Gastrocnemius medialis (tissue), 4 donors: ENCODE measurements around the gene KRT7. TPM values are rescaled to one million over a fixed set of nuclear protein-coding genes. Genes with fewer than 3 reads are reported as not detected.

Experiments
- ATAC-seq, 2 donors: fragments of 150-250 bp; one replicate each; pipeline ENCODE4 v1.9.1; 2016
- DNase-seq, 2 donors: peaks; one replicate each; pipeline ENCODE4 v3.0.0-alpha.2; 2019
- H3K27ac ChIP-seq, 4 donors: fragments of 200-600 bp; sonication (generic); 1 replicate in 1 of 4; 2 replicates in 3 of 4; pipeline ENCODE4 v1.5.1; 2016 to 2018; ENCODE audit warnings: mild to moderate bottlenecking in 2 of 4, moderate library complexity in 1 of 4
- H3K27me3 ChIP-seq, 3 donors: fragments of 200-600 bp; sonication (generic) in 2 of 3; 1 replicate in 1 of 3; 2 replicates in 2 of 3; pipeline versions ENCODE4 v1.5.1 to v1.6.0; 2016 to 2019; ENCODE audit warnings: mild to moderate bottlenecking in 1 of 3, moderate library complexity in 1 of 3
- H3K36me3 ChIP-seq, 2 donors: fragments of 200-600 bp; sonication (generic) in 1 of 2; one replicate each; pipeline ENCODE4 v1.5.1; 2017 to 2018
- H3K4me1 ChIP-seq, 2 donors: fragments of 200-600 bp; sonication (generic) in 1 of 2; one replicate each; pipeline ENCODE4 v1.5.1; 2016 to 2017; ENCODE audit warnings: mild to moderate bottlenecking in 2 of 2
- H3K4me3 ChIP-seq, 4 donors: fragments of 200-600 bp; sonication (generic) in 3 of 4; 1 replicate in 1 of 4; 2 replicates in 3 of 4; pipeline ENCODE4 v1.5.1; 2016 to 2019; ENCODE audit warnings: mild to moderate bottlenecking in 2 of 4
- H3K9me3 ChIP-seq, 3 donors: fragments of 200-600 bp; sonication (generic) in 2 of 3; 1 replicate in 1 of 3; 2 replicates in 2 of 3; pipeline ENCODE4 v1.5.1; 2016 to 2019
- CTCF ChIP-seq, 5 experiments: fragments of 450-650 bp in 3 of 5; fragments of 200-600 bp in 2 of 5; sonication (generic) in 2 of 5; IDR thresholded peaks in 4 of 5; conservative IDR thresholded peaks in 1 of 5; 1 replicate in 4 of 5; 2 replicates in 1 of 5; pipeline ENCODE4 v1.5.1; 2016 to 2019; ENCODE audit warnings: antibody characterized with exemption in 5 of 5, mild to moderate bottlenecking in 3 of 5, moderate library complexity in 3 of 5
- POLR2A ChIP-seq, 2 donors: fragments of 450-650 bp; IDR thresholded peaks; one replicate each; pipeline ENCODE4 v1.6.1; 2017; ENCODE audit warnings: antibody characterized with exemption in 2 of 2, mild to moderate bottlenecking in 2 of 2, moderate library complexity in 2 of 2
- in situ Hi-C, 4 donors: fragments of 200-750 bp; cut with MboI; loops; one replicate each; pipeline versions ENCODE4 v1.15.0 to v1.8.0; 2017; ENCODE audit warnings: low sequenced_read_pairs in 4 of 4
- intact Hi-C: fragments of 100-400 bp; cut with DNase I; formaldehyde crosslinking; loops from one replicate; pipeline ENCODE4 v1.15.1; 2023; ENCODE audit warnings: low total_unique reads
- total RNA-seq, 4 donors: library from RNA; depleted of rRNA; stranded (reverse); fragments of >200 nt; gene quantifications; one replicate each; pipeline versions ENCODE4 v1.1.0 to v1.2.3, GENCODE V29; 2016

KRT7 gene
- total RNA-seq, 4 donors from 2014 or later = 0.39 to 4.4 (median 1.2) TPM

GRCh38 chr12:52274521-52275120 lies 41.6 kb downstream of the KRT7 start, which contains the start of gene KRT86:
KRT86 (plus strand) TSS chr12:52274645; CDS start chr12:52301917, 27,272 bp downstream.
- no peak within 1 kb of the TSS for H3K4me3 ChIP-seq
- DNase-seq (no peak), ATAC-seq (no peak)
- H3K36me3 ChIP-seq = no peaks in the 10 kb centered on the region
- no peaks in the 10 kb centered on the region for H3K27me3 ChIP-seq
- no peak within 1 kb of the TSS for H3K27ac ChIP-seq
- H3K9me3 ChIP-seq = no peaks in the 10 kb centered on the region
- intact Hi-C loops (no loop called here), in situ Hi-C loops (loop anchor here in 1 of 4 donors (5.0 kb wide), 1 partner anchor 117 kb away; no protein-coding TSS in a partner anchor)
- H3K4me1 ChIP-seq = peaks cover 9 to 10% of the 10 kb centered on the region in 2 donors
- TF ChIP-seq CTCF (IDR thresholded peaks at IDR 0.05 in 4 of 5, conservative IDR thresholded peaks at IDR 0.05 in 1 of 5) = no peak

GRCh38 chr12:52275686-52276085 lies 42.6 kb downstream of the KRT7 start:
- H3K27me3 ChIP-seq = no peaks in the 10 kb centered on the region
- intact Hi-C loops (no loop called here), in situ Hi-C loops (loop anchor here in 1 of 4 donors (5.0 kb wide), 1 partner anchor 118 kb away; no protein-coding TSS in a partner anchor)
- no peaks in the 10 kb centered on the region for H3K9me3 ChIP-seq
- peaks cover 15% of the 10 kb centered on the region in 2 donors for H3K4me1 ChIP-seq
- ATAC-seq = no peak
- no peak overlapping the region for H3K27ac ChIP-seq
- no peaks in the 10 kb centered on the region for H3K36me3 ChIP-seq
- no peak overlapping the region for H3K4me3 ChIP-seq
- no peak for DNase-seq
- TF ChIP-seq CTCF (IDR thresholded peaks at IDR 0.05 in 4 of 5, conservative IDR thresholded peaks at IDR 0.05 in 1 of 5) = no peak
- no peak for TF ChIP-seq POLR2A (IDR thresholded peaks at IDR 0.05)

- intact Hi-C loops = loop anchor here (2.0 kb wide), 1 partner anchor 55 kb away; no protein-coding TSS in a partner anchor
- H3K27ac ChIP-seq = no peak overlapping the region
Observed at GRCh38 chr12:52277486-52278245, 44.6 kb downstream of the KRT7 start.

More at GRCh38 chr12:52277486-52278245, 44.6 kb downstream of the KRT7 start:
- TF ChIP-seq POLR2A (IDR thresholded peaks at IDR 0.05) (no peak), CTCF (IDR thresholded peaks at IDR 0.05 in 4 of 5, conservative IDR thresholded peaks at IDR 0.05 in 1 of 5) (no peak)
- Histone ChIP-seq H3K4me1 (peaks cover 19 to 20% of the 10 kb centered on the region in 2 donors), H3K9me3 (no peaks in the 10 kb centered on the region), H3K4me3 (no peak overlapping the region), H3K36me3 (no peaks in the 10 kb centered on the region), H3K27me3 (no peaks in the 10 kb centered on the region)
- ATAC-seq (no peak), DNase-seq (no peak)
- in situ Hi-C loops = loop anchor here in 1 of 4 donors (5.0 kb wide), 1 partner anchor 120 kb away; no protein-coding TSS in a partner anchor
